Myocyte (in vitro differentiated cells): Measurements from ENCODE around the gene ACTA2. TPM values are rescaled to one million over a fixed set of nuclear protein-coding genes. Genes with fewer than 3 reads are reported as not detected.

Experiments used
- DNase-seq: peaks from one replicate; pipeline ENCODE4 v3.0.0-alpha.2; 2012; ENCODE audit warnings: low read depth
- total RNA-seq: library from RNA; depleted of rRNA; stranded (reverse); fragments of >200 nt; gene quantifications from 2 replicates; pipeline ENCODE4 v1.2.3, GENCODE V29; 2014

Gene ACTA2
- total RNA-seq, 1 donor from 2014 or later, result 1,010 TPM

DNA sequence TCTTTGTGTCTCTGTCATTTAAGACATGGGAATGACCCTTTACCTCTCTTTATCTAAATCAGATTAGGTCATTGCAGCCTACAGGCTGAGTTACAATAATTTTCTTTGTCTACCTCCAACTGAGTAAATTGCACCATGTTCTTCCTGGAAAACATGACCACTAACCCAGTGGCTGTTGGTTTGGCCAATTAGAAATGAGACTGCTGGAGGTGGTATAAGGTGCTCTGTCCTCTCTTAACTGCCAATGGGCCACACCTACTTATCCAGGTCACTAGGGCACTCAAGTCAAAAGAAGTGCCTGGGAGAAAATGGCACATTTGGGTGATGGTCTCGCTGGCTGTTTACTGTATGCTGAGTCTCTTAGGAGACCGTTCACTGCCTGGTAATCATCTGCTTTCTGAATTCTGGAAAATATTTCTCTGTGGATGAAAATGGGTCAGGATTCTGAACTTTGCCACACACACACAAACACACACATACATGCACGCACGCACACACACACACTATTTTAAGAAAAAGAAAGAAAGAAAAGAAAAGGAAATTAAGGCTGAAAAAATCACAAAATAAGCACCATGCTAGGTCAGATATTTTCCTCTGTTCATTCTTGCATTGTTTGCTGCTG is 56.1 kb downstream of the ACTA2 start:
- DNase-seq, result no peak

DNA sequence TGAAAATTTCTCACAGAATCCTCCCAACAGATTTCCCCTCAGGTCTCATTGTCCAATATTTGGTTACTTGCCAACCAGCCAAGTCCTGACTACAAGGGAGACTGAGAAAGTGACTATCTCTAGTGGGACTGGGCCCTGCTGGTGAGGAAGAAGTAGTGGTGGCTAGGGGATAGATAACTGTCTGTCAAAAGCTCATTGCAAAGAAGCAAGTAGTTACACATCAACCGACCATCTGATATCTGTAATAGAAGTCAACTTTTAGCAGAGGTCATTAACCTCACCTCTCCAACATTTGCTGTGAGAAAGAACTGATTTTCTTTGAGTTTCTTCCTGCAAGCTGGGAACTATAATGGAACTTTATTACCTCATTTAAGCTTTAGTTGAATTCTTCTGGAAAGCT is 57.3 kb downstream of the ACTA2 start:
- DNase-seq, result no peak

DNA sequence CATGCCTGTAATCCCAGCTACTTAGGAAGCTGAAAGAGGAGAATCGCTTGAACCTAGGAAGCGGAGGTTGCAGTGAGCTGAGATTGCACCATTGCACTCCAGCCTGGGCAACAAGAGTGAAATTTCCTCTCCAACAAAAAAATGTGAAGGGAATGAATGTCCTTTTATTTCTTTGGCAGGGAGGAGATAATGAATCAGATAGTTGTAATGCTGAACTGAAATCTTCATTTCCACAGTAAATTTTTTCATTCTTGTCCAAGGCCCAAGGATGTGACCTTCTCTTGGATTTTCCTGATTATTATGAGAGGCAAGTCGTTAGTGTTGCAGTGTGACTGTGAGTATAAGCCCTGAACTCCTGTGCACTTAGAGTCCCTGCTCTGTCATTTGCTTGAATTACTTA is 59.0 kb downstream of the ACTA2 start:
- DNase-seq, result no peak

DNA sequence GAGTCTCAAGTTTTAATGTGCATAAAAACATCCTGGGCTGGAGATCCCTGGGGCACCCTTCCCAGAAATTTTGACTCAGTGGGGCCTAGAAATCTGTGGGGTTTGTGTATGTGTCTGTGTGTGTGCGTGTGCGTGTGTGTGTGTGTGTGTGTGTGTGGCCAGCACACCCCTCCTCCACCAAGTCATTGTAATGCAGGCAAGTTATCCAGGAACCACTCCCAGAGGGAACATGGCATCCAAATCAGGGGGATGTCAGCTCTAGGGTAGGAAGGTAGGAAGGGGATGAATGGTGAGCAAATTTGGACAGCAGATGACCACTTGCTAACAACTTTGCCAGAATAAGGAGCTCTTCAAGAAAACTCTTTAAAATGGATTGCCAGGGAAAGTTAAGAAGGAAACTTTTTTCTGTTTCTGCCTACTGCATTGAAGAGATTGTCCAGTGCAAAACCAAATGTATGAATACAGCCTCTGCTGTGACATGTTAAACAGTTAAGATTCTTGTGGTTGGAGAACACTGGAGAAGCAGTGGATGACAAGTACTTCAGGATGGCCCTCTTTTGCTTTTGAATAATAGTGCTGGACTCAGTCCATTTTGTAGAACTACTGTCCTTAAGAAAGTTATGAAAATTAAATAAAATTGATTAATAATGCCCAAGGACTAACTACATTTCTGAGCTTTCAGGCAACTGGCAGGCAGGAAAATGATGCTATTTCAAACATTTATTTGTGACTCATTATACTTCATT is 60.2 kb downstream of the ACTA2 start:
- peak; percentile 41 for DNase-seq

DNA sequence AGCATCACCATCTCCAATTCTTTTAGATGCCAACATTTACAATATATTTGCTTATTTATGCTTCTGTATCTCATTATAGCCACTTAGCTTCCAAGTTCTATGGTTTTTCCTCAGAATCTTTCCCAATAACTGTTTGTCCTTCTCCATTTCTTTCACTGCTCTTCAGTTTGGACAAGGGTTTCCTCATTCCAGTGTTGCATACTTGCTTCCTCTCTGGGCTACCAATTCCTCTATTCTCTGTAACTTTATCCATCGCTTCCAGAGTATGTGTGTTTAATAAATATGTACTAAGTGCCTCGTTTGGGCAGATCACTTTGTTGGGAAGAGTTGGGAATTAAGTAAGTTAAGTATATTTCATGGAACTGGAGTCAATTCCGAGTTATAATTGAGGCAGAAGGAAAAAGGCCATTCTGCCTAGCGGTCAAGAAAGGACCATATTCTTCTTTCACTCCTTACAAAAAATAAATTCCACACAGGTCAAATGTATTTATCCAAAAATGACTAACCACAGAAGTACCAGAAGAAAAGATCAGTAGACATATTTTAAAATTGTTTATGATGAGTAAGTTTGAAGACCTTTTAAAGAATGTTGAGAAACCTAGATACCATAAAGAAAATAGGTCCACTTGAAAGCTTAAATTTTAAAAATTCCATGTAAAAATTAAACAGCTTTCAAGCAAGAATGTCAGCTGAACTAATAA is 61.7 kb downstream of the ACTA2 start:
- DNase-seq, result no peak

DNA sequence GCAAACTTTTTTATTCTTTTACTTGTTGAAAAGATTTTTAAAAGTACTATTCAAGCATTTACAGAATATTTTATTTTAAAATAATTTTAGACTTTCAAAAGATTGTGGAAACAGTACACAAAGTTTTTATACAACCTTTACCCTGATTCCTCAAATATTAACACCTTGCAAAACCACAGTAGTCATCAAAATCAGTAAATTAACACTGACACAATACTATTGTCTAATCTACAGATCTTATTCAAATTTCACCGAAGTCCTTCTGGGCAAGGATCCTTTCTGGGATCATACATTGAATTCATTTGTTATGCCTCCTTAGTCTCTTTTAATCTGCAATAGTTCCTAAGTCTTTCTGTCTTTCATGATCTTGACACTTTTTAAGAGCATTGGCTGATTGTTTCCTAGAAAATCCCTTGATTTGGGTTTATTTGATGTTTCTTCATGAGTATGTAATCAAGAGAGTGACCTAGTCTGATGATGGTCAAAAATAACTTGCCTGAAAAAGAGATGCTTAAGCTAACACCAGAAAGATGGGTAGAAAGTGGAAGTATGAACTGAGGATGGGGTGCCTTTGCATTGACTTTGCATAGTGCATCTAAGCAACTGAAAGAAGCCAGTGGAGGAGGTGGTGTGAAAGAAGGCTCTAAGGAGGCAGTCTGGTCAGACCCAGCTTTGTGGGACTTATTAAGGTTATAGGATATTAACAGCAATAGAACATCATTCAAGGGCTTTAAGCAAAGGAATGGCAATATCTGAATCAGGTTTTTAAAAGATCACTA is 62.8 kb downstream of the ACTA2 start:
- DNase-seq, result no peak

DNA sequence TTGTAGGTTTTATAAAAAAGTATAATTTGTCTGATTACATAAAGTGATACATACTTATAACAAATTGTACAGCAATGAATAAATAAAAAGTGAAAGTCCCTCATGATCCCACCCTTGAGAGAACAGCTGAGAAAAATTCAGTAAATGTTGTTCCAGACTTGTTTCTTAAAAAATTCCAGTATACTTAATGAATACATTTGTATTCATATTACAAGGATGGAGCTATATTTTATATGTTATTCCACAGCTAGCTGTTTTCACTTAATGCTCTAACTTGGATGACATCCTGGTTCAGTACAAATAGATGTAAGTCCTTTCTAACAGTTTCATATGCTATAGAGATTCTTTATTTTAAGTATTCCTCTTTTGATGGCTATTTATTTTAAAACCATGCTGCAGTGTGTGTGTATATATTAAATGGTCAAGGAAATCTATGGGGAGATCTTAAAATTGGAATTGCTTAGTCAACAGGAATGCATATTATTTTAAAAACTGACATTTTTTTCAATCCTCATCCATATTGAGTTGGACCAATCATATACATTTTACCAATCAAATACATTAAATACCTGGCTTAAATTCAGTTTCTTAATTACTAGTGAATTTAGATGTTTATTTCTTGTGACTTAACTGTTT is 63.6 kb downstream of the ACTA2 start:
- DNase-seq, result no peak

DNA sequence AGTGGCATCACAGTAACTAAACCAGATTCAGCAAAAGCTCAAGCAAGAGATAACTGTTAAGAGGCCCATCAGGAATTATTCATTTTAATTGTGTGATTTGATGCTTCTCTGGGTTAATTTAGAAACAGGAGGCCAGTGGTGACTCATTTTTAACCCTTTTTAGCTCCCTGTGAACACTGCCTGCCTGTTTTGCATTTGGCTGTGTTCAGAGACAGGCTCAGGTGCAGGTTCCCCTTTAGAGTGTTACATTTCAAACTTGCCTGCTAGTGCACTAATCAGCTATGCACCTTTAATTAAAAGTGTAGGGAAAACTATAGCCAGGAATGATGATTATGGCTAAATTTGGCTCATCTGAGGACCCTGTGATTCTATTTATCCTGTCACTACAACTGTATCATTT is 66.0 kb downstream of the ACTA2 start:
- no peak for DNase-seq

Other genes starting within 250 kb of the ACTA2 start
- not detected in 2 replicates for gene LIPK, start 246.5 kb downstream of the ACTA2 start, total RNA-seq
- not detected in 2 replicates for gene LIPN, start 192.8 kb downstream of the ACTA2 start, total RNA-seq
- not detected in 2 replicates for gene LIPM, start 150.0 kb downstream of the ACTA2 start, total RNA-seq
- 0.13 and 0.16 TPM in 2 replicates for gene ANKRD22, start 100.9 kb downstream of the ACTA2 start, total RNA-seq
- 10.0 and 11.3 TPM in 2 replicates for gene STAMBPL1, start 72.5 kb downstream of the ACTA2 start, total RNA-seq
- 13.9 and 21.3 TPM in 2 replicates for gene FAS, start 38.0 kb upstream of the ACTA2 start, total RNA-seq